Measurements from ENCODE around the gene FBXL20.

Gene FBXL20

GRCh38 chr17:39221572-39221971, 179.9 kb downstream of the FBXL20 start:
- TF ChIP-seq GATA3 (IDR thresholded peaks at IDR 0.05; ENCODE audit: low read depth, low read length): no peak
- no peak for TF ChIP-seq GATA2 (IDR thresholded peaks at IDR 0.05; ENCODE audit: low read depth, low read length)

GRCh38 chr17:39219647-39220154, 181.7 kb downstream of the FBXL20 start:
- no peak for TF ChIP-seq GATA2 (IDR thresholded peaks at IDR 0.05; ENCODE audit: low read depth, low read length)
- no peak for TF ChIP-seq GATA3 (IDR thresholded peaks at IDR 0.05; ENCODE audit: low read depth, low read length)

GRCh38 chr17:39218906-39219305, 182.5 kb downstream of the FBXL20 start:
- TF ChIP-seq GATA3 (IDR thresholded peaks at IDR 0.05; ENCODE audit: low read depth, low read length) (no peak), GATA2 (IDR thresholded peaks at IDR 0.05; ENCODE audit: low read depth, low read length) (no peak)

GRCh38 chr17:39217734-39218369, 183.6 kb downstream of the FBXL20 start:
- TF ChIP-seq GATA2 (IDR thresholded peaks at IDR 0.05; ENCODE audit: low read depth, low read length) (no peak), GATA3 (IDR thresholded peaks at IDR 0.05; ENCODE audit: low read depth, low read length) (no peak)

GRCh38 chr17:39213852-39214251, 187.6 kb downstream of the FBXL20 start:
- no peak for TF ChIP-seq GATA3 (IDR thresholded peaks at IDR 0.05; ENCODE audit: low read depth, low read length)
- TF ChIP-seq GATA2 (IDR thresholded peaks at IDR 0.05; ENCODE audit: low read depth, low read length): no peak

- no peak for TF ChIP-seq GATA3 (IDR thresholded peaks at IDR 0.05; ENCODE audit: low read depth, low read length)
- no peak for TF ChIP-seq GATA2 (IDR thresholded peaks at IDR 0.05; ENCODE audit: low read depth, low read length)
Observed at GRCh38 chr17:39212841-39213480, 188.5 kb downstream of the FBXL20 start.

GRCh38 chr17:39212195-39212810, 189.1 kb downstream of the FBXL20 start:
- TF ChIP-seq GATA2 (IDR thresholded peaks at IDR 0.05; ENCODE audit: low read depth, low read length): no peak
- no peak for TF ChIP-seq GATA3 (IDR thresholded peaks at IDR 0.05; ENCODE audit: low read depth, low read length)

- TF ChIP-seq GATA3 (IDR thresholded peaks at IDR 0.05; ENCODE audit: low read depth, low read length) (no peak), GATA2 (IDR thresholded peaks at IDR 0.05; ENCODE audit: low read depth, low read length) (no peak)
Observed at GRCh38 chr17:39210093-39210434, 191.4 kb downstream of the FBXL20 start.

- no peak for TF ChIP-seq GATA3 (IDR thresholded peaks at IDR 0.05; ENCODE audit: low read depth, low read length)
- TF ChIP-seq GATA2 (IDR thresholded peaks at IDR 0.05; ENCODE audit: low read depth, low read length): no peak
Observed at GRCh38 chr17:39209317-39210092, 191.9 kb downstream of the FBXL20 start.

- no peak for TF ChIP-seq GATA3 (IDR thresholded peaks at IDR 0.05; ENCODE audit: low read depth, low read length)
- TF ChIP-seq GATA2 (IDR thresholded peaks at IDR 0.05; ENCODE audit: low read depth, low read length): no peak
Observed at GRCh38 chr17:39208893-39209292, 192.5 kb downstream of the FBXL20 start.

GRCh38 chr17:39208136-39208535, 193.3 kb downstream of the FBXL20 start:
- TF ChIP-seq GATA3 (IDR thresholded peaks at IDR 0.05; ENCODE audit: low read depth, low read length) (no peak), GATA2 (IDR thresholded peaks at IDR 0.05; ENCODE audit: low read depth, low read length) (no peak)

GRCh38 chr17:39205112-39205526, 196.3 kb downstream of the FBXL20 start:
- TF ChIP-seq GATA3 (IDR thresholded peaks at IDR 0.05; ENCODE audit: low read depth, low read length) (no peak), GATA2 (IDR thresholded peaks at IDR 0.05; ENCODE audit: low read depth, low read length) (no peak)

- TF ChIP-seq GATA3 (IDR thresholded peaks at IDR 0.05; ENCODE audit: low read depth, low read length): no peak
- TF ChIP-seq GATA2 (IDR thresholded peaks at IDR 0.05; ENCODE audit: low read depth, low read length): no peak
Observed at GRCh38 chr17:39204245-39204644, 197.2 kb downstream of the FBXL20 start.
